Suprapubic skin (tissue), 4 donors: ENCODE results near the gene ANO2. TPM values are rescaled to one million over a fixed set of nuclear protein-coding genes. Genes with fewer than 3 reads are reported as not detected.

ENCODE experiments used
- DNase-seq, 2 donors: peaks; one replicate each; pipeline ENCODE4 v3.0.0-alpha.2; 2019; ENCODE audit warnings: low spot score in 2 of 2
- H3K27ac ChIP-seq: fragments of 200-600 bp; sonication (generic); one replicate; pipeline ENCODE4 v1.5.1; 2019
- H3K27me3 ChIP-seq: fragments of 200-600 bp; sonication (generic); one replicate; pipeline ENCODE4 v1.5.1; 2019
- H3K36me3 ChIP-seq: fragments of 200-600 bp; sonication (generic); one replicate; pipeline ENCODE4 v1.5.1; 2019
- H3K4me1 ChIP-seq: fragments of 200-600 bp; sonication (generic); one replicate; pipeline ENCODE4 v1.5.1; 2019
- H3K4me3 ChIP-seq: fragments of 200-600 bp; sonication (generic); one replicate; pipeline ENCODE4 v1.5.1; 2019; ENCODE audit warnings: mild to moderate bottlenecking
- H3K9me3 ChIP-seq: fragments of 200-600 bp; sonication (generic); one replicate; pipeline ENCODE4 v1.5.1; 2019
- EP300 ChIP-seq: sonication (generic); formaldehyde crosslinking; IDR thresholded peaks from one replicate; pipeline ENCODE4 v1.6.1; 2017; ENCODE audit warnings: antibody characterized with exemption
- POLR2A ChIP-seq, 2 donors: fragments of 450-650 bp; IDR thresholded peaks; one replicate each; pipeline ENCODE4 v1.6.1; 2017; ENCODE audit warnings: antibody characterized with exemption in 2 of 2, mild to moderate bottlenecking in 2 of 2, moderate library complexity in 2 of 2
- POLR2AphosphoS5 ChIP-seq, 3 donors: sonication (generic); formaldehyde crosslinking; IDR thresholded peaks; one replicate each; pipeline ENCODE4 v1.6.1; 2017; ENCODE audit warnings: antibody characterized with exemption in 3 of 3
- WGBS: methylation state at CpG from one replicate; pipeline ENCODE4 v1.1.5; 2018; 5-methylcytosine and 5-hydroxymethylcytosine counted together
- total RNA-seq, 4 donors: library from RNA; depleted of rRNA; stranded (reverse); fragments of >200 nt; gene quantifications; one replicate each; pipeline ENCODE4 v1.1.0, GENCODE V29; 2016
- TF ChIP-seq, protein P1 (sequence below), 2 donors: fragments of 200-600 bp in 1 of 2; fragments of 450-650 bp in 1 of 2; sonication (generic) in 1 of 2; IDR thresholded peaks; one replicate each; pipeline ENCODE4 v1.5.1; 2016 to 2019; ENCODE audit warnings: antibody characterized with exemption in 2 of 2, mild to moderate bottlenecking in 1 of 2, moderate library complexity in 1 of 2

Gene ANO2
- total RNA-seq, 4 donors from 2014 or later = 1.1 to 9.7 (median 2.0) TPM

GRCh38 chr12:5616854-5617253, 328.2 kb downstream of the ANO2 start:
- H3K36me3 ChIP-seq = no peaks in the 10 kb centered on the region

DNA sequence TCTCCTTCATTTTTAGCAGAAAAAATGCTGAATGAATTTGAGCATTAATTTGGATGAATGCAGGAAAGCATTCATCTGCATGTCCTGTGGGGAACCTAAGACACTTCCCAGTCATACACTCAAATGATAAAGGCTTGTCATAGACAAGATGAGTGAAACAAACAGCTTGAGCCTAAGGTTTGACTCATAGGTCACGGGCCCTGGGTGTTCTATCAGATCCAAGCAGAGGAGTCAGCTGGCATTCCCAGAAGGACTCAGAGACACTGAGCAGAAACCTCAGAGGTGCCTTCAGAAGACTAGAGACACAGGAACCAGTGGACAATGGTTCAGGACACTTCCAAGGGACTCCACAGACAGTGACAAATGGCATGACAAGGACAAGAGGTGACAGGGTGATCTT, 329.3 kb downstream of the ANO2 start:
- H3K27ac ChIP-seq = no peak overlapping the region
- 69% methylated on average over 1 of the region's 1 CpG for WGBS
- no peaks in the 10 kb centered on the region for H3K36me3 ChIP-seq
- H3K9me3 ChIP-seq = no peaks in the 10 kb centered on the region
- H3K4me3 ChIP-seq = no peak overlapping the region
- H3K27me3 ChIP-seq = no peaks in the 10 kb centered on the region
- no peak for DNase-seq
- no peak for TF ChIP-seq EP300
- no peak for TF ChIP-seq POLR2AphosphoS5 (IDR thresholded peaks at IDR 0.05)
- TF ChIP-seq, protein P1, sequence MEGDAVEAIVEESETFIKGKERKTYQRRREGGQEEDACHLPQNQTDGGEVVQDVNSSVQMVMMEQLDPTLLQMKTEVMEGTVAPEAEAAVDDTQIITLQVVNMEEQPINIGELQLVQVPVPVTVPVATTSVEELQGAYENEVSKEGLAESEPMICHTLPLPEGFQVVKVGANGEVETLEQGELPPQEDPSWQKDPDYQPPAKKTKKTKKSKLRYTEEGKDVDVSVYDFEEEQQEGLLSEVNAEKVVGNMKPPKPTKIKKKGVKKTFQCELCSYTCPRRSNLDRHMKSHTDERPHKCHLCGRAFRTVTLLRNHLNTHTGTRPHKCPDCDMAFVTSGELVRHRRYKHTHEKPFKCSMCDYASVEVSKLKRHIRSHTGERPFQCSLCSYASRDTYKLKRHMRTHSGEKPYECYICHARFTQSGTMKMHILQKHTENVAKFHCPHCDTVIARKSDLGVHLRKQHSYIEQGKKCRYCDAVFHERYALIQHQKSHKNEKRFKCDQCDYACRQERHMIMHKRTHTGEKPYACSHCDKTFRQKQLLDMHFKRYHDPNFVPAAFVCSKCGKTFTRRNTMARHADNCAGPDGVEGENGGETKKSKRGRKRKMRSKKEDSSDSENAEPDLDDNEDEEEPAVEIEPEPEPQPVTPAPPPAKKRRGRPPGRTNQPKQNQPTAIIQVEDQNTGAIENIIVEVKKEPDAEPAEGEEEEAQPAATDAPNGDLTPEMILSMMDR (IDR thresholded peaks at IDR 0.05) = no peak
- no peak for TF ChIP-seq POLR2A (IDR thresholded peaks at IDR 0.05)
- H3K4me1 ChIP-seq = no peaks in the 10 kb centered on the region

More at GRCh38 chr12:5616854-5617253, 328.2 kb downstream of the ANO2 start:
- no peaks in the 10 kb centered on the region for H3K9me3 ChIP-seq
- no peak overlapping the region for H3K27ac ChIP-seq
- no peak for DNase-seq
- H3K4me3 ChIP-seq = no peak overlapping the region
- no peaks in the 10 kb centered on the region for H3K27me3 ChIP-seq
- WGBS = 99% methylated on average over 4 of the region's 4 CpGs
- H3K4me1 ChIP-seq = no peaks in the 10 kb centered on the region
- TF ChIP-seq EP300 (no peak), POLR2AphosphoS5 (IDR thresholded peaks at IDR 0.05) (no peak), POLR2A (IDR thresholded peaks at IDR 0.05) (no peak)
- TF ChIP-seq, protein P1 (IDR thresholded peaks at IDR 0.05) = no peak

DNA sequence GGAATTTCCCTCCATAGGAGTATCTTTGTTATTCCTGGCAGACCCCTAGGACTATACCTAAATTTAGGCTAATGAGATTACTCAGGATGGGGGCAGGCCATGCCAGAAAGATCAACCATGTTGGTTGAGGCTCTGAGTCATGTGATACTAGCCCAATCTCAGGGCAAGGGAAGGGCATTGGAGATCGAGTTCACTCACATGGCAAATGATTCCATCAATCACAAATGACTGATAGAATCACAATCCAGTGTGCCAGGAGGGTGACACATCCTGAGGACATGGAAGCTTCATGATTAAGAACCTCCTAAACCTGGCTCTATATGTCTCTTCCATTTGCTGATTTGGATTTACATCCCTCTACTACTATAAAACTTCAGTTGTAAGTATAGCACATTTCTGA, 330.8 kb downstream of the ANO2 start:
- H3K9me3 ChIP-seq = no peaks in the 10 kb centered on the region
- no peak for TF ChIP-seq POLR2AphosphoS5 (IDR thresholded peaks at IDR 0.05)
- no peak for TF ChIP-seq EP300
- TF ChIP-seq, protein P1 (IDR thresholded peaks at IDR 0.05) = no peak
- no peaks in the 10 kb centered on the region for H3K36me3 ChIP-seq

GRCh38 chr12:5612556-5613410, 332.3 kb downstream of the ANO2 start:
- TF ChIP-seq POLR2A (IDR thresholded peaks at IDR 0.05) (no peak), POLR2AphosphoS5 (IDR thresholded peaks at IDR 0.05) (no peak), EP300 (no peak)
- TF ChIP-seq, protein P1 (IDR thresholded peaks at IDR 0.05) = no peak
- DNase-seq = no peak
- no peaks in the 10 kb centered on the region for H3K27me3 ChIP-seq
- no peaks in the 10 kb centered on the region for H3K36me3 ChIP-seq
- 83% methylated on average over 14 of the region's 14 CpGs for WGBS
- no peak overlapping the region for H3K27ac ChIP-seq
- H3K4me3 ChIP-seq = no peak overlapping the region
- no peaks in the 10 kb centered on the region for H3K9me3 ChIP-seq
- no peaks in the 10 kb centered on the region for H3K4me1 ChIP-seq

More for the DNA sequence above, 330.8 kb downstream of the ANO2 start:
- 47% methylated on average over 1 of the region's 1 CpG for WGBS
- no peak overlapping the region for H3K27ac ChIP-seq
- H3K4me3 ChIP-seq = no peak overlapping the region
- no peaks in the 10 kb centered on the region for H3K27me3 ChIP-seq
- no peaks in the 10 kb centered on the region for H3K4me1 ChIP-seq
- DNase-seq = no peak

- Histone ChIP-seq H3K9me3 (no peaks in the 10 kb centered on the region), H3K27me3 (no peaks in the 10 kb centered on the region), H3K4me1 (no peaks in the 10 kb centered on the region), H3K36me3 (no peaks in the 10 kb centered on the region), H3K4me3 (no peak overlapping the region), H3K27ac (no peak overlapping the region)
- DNase-seq = no peak
- 94% methylated on average over 5 of the region's 5 CpGs for WGBS
- TF ChIP-seq POLR2AphosphoS5 (IDR thresholded peaks at IDR 0.05) = no peak
- no peak for TF ChIP-seq EP300
- TF ChIP-seq POLR2A (IDR thresholded peaks at IDR 0.05) = no peak
Measured at GRCh38 chr12:5611162-5611561, 333.9 kb downstream of the ANO2 start.
